Tibial nerve (tissue), 4 donors: Measurements from ENCODE around the gene TRIP13. TPM values are rescaled to one million over a fixed set of nuclear protein-coding genes. Genes with fewer than 3 reads are reported as not detected.
A peak's percentile ranks its signal among the peaks of the same experiment; 100 is the strongest.

Source experiments
- DNase-seq, 2 donors: peaks; one replicate each; pipeline ENCODE4 v3.0.0-alpha.2; 2019; ENCODE audit warnings: low spot score in 2 of 2
- H3K27ac ChIP-seq, 4 donors: fragments of 200-600 bp; sonication (generic) in 3 of 4; one replicate each; pipeline ENCODE4 v1.5.1; 2017 to 2019; ENCODE audit warnings: mild to moderate bottlenecking in 1 of 4
- H3K27me3 ChIP-seq, 2 donors: fragments of 200-600 bp; sonication (generic) in 1 of 2; one replicate each; pipeline versions ENCODE4 v1.5.1 to v1.6.0; 2017 to 2019
- H3K36me3 ChIP-seq, 3 donors: fragments of 200-600 bp; sonication (generic); one replicate each; pipeline ENCODE4 v1.5.1; 2018 to 2019
- H3K4me1 ChIP-seq, 4 donors: fragments of 200-600 bp; sonication (generic) in 3 of 4; one replicate each; pipeline ENCODE4 v1.5.1; 2017 to 2019
- H3K4me3 ChIP-seq, 4 donors: fragments of 200-600 bp; sonication (generic) in 3 of 4; one replicate each; pipeline ENCODE4 v1.5.1; 2017 to 2019; ENCODE audit warnings: mild to moderate bottlenecking in 1 of 4, moderate library complexity in 1 of 4
- H3K9me3 ChIP-seq, 4 donors: fragments of 200-600 bp; sonication (generic) in 3 of 4; one replicate each; pipeline ENCODE4 v1.5.1; 2017 to 2019
- CTCF ChIP-seq, 5 experiments: fragments of 200-600 bp in 3 of 5; fragments of 450-650 bp in 2 of 5; sonication (generic) in 3 of 5; IDR thresholded peaks; one replicate each; pipeline ENCODE4 v1.5.1; 2016 to 2019; ENCODE audit warnings: antibody characterized with exemption in 5 of 5, mild to moderate bottlenecking in 3 of 5, moderate library complexity in 2 of 5
- EP300 ChIP-seq, 2 donors: sonication (generic); formaldehyde crosslinking; IDR thresholded peaks; one replicate each; pipeline ENCODE4 v1.6.1; 2017; ENCODE audit warnings: antibody characterized with exemption in 2 of 2, mild to moderate bottlenecking in 1 of 2
- POLR2A ChIP-seq, 2 donors: fragments of 450-650 bp; IDR thresholded peaks; one replicate each; pipeline ENCODE4 v1.6.1; 2017; ENCODE audit warnings: antibody characterized with exemption in 2 of 2, mild to moderate bottlenecking in 2 of 2, moderate library complexity in 2 of 2
- WGBS, 2 donors: methylation state at CpG; one replicate each; pipeline ENCODE4 v1.1.5; 2018; 5-methylcytosine and 5-hydroxymethylcytosine counted together
- total RNA-seq, 4 donors: library from RNA; depleted of rRNA; stranded (reverse); fragments of >200 nt; gene quantifications; one replicate each; pipeline ENCODE4 v1.1.0, GENCODE V29; 2016

The TRIP13 gene
- total RNA-seq, 4 donors from 2014 or later, result 0.30 to 1.3 (median 0.52) TPM

GRCh38 chr5:863244-863805, 29.4 kb upstream of the TRIP13 start:
- DNase-seq, result no peak
- Histone ChIP-seq H3K27ac (no peak overlapping the region), H3K9me3 (no peaks in the 10 kb centered on the region), H3K36me3 (peaks cover 0 to 92% (median 6%) of the 10 kb centered on the region in 3 donors), H3K27me3 (no peaks in the 10 kb centered on the region), H3K4me3 (no peak overlapping the region), H3K4me1 (peaks cover 0 to 12% (median 0%) of the 10 kb centered on the region in 4 donors)
- TF ChIP-seq EP300 (IDR thresholded peaks at IDR 0.05) (no peak), CTCF (IDR thresholded peaks at IDR 0.05) (no peak), POLR2A (IDR thresholded peaks at IDR 0.05) (no peak)
- 86 to 92% methylated on average over 10 to 14 of the region's 16 CpGs for WGBS, 2 donors

DNA sequence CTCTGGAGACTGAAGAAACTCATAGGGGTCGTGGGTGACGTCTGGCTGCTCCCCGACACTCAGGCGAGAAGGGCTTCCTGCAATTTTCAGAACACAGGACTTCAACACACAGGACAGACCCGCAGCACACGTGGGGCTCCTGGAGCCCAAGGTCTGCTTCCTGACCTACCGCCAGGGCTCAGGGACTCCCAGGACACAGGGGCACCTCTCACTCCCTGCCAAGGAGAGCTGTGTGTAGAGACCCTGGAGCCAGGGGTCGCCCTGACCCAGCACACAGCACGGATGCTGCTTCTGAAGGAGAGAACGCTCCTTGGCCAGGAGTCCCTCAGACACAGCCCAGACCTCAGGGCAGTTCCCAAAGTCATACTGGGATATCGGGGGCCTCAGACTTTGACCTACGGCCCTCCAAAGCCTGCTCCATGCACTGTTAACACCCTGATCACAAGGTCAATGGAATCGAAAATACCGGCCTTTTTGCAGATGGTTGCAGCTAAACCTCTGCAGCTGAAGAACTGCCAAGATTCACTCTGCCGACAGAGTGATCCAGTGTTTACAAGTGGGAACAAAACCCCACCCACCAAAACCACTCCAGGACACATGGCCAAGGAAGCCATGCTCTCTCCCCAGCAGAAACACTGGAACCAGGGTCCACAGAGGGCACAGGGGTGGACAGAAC, 28.1 kb upstream of the TRIP13 start:
- no peak overlapping the region for H3K27ac ChIP-seq

GRCh38 chr5:865168-865521, 27.5 kb upstream of the TRIP13 start:
- peaks cover 0 to 98% (median 21%) of the 10 kb centered on the region in 3 donors for H3K36me3 ChIP-seq
- no peaks in the 10 kb centered on the region for H3K27me3 ChIP-seq
- DNase-seq, result no peak
- no peaks in the 10 kb centered on the region for H3K9me3 ChIP-seq
- no peak overlapping the region for H3K27ac ChIP-seq
- peaks cover 0 to 12% (median 0%) of the 10 kb centered on the region in 4 donors for H3K4me1 ChIP-seq
- WGBS, 2 donors, result 79 to 82% methylated on average over 23 to 24 of the region's 24 CpGs
- TF ChIP-seq EP300 (IDR thresholded peaks at IDR 0.05) (no peak), CTCF (IDR thresholded peaks at IDR 0.05) (no peak), POLR2A (IDR thresholded peaks at IDR 0.05) (no peak)
- H3K4me3 ChIP-seq, result no peak overlapping the region

More for the DNA sequence above, 28.1 kb upstream of the TRIP13 start:
- DNase-seq, result peak in 1 of 2 donors; percentile 24
- H3K9me3 ChIP-seq, result no peaks in the 10 kb centered on the region
- no peaks in the 10 kb centered on the region for H3K27me3 ChIP-seq
- peaks cover 0 to 12% (median 0%) of the 10 kb centered on the region in 4 donors for H3K4me1 ChIP-seq
- no peak for TF ChIP-seq POLR2A (IDR thresholded peaks at IDR 0.05)
- no peak for TF ChIP-seq EP300 (IDR thresholded peaks at IDR 0.05)
- TF ChIP-seq CTCF (IDR thresholded peaks at IDR 0.05), result no peak
- no peak overlapping the region for H3K4me3 ChIP-seq
- WGBS, 2 donors, result 69 to 86% methylated on average over 9 to 14 of the region's 15 CpGs
- H3K36me3 ChIP-seq, result peaks cover 0 to 98% (median 16%) of the 10 kb centered on the region in 3 donors

DNA sequence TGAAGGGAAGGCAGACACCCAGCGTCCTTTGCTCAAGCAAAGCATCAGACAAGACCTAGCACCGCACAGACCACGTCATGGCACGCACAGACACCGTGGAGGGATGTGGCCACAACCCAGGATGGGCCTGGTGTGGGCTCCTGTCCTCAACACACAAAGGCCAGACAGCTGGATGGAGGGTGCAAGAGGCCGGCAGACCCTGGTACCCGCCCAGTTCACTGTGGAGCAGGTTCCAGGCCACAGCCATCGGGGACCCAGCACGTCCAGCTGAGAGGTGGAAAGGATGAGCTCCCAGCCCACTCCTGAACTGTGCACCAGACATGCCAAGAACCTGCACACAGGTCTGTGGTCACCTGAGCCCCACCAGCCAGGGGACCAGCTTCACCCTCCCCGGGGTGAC, 26.9 kb upstream of the TRIP13 start:
- DNase-seq, result no peak
- Histone ChIP-seq H3K36me3 (peaks cover 0 to 98% (median 21%) of the 10 kb centered on the region in 3 donors), H3K4me1 (peaks cover 0 to 12% (median 0%) of the 10 kb centered on the region in 4 donors), H3K27ac (no peak overlapping the region), H3K9me3 (no peaks in the 10 kb centered on the region), H3K4me3 (no peak overlapping the region), H3K27me3 (no peaks in the 10 kb centered on the region)
- WGBS, 2 donors, result 96 to 100% methylated on average over 1 to 4 of the region's 10 CpGs
- TF ChIP-seq POLR2A (IDR thresholded peaks at IDR 0.05) (no peak), CTCF (IDR thresholded peaks at IDR 0.05) (no peak), EP300 (IDR thresholded peaks at IDR 0.05) (no peak)

DNA sequence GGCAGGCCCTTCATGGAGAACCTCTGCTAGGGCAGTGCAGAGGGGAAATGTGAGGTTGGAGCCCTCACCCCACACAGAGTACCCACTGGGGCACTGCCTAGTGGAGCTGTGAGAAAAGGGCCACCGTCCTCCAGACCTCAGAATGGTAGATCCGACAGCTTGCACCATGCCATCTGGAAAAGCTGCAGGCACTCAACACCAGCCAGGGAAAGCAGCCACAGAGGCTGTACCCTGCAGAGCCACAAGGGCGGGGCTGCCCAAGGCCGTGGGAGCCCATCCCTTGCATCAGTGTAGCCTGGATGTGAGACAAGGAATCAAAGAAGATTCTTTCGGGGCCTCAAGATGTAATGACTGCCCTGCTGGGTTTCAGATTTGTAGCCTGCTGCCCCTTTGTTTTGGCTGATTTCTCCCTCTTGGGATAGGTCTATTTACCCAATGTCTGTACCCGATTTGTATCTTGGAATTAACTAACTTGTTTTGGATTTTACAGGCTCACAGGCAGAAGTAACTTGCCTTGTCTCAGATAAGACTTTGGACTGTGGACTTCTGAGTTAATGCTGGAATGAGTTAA, 25.3 kb upstream of the TRIP13 start:
- TF ChIP-seq CTCF (IDR thresholded peaks at IDR 0.05), result no peak
- no peak for TF ChIP-seq EP300 (IDR thresholded peaks at IDR 0.05)
- TF ChIP-seq POLR2A (IDR thresholded peaks at IDR 0.05), result no peak
- peaks cover 0 to 12% (median 0%) of the 10 kb centered on the region in 4 donors for H3K4me1 ChIP-seq
- 87 to 88% methylated on average over 4 to 6 of the region's 6 CpGs for WGBS, 2 donors
- no peaks in the 10 kb centered on the region for H3K27me3 ChIP-seq
- H3K36me3 ChIP-seq, result peaks cover 0 to 100% (median 27%) of the 10 kb centered on the region in 3 donors
- H3K9me3 ChIP-seq, result no peaks in the 10 kb centered on the region
- no peak for DNase-seq
- no peak overlapping the region for H3K4me3 ChIP-seq
- no peak overlapping the region for H3K27ac ChIP-seq
